GM19351 (cell line): Measurements from ENCODE around the gene ACTR5.
A peak's percentile ranks its signal among the peaks of the same experiment; 100 is the strongest.

Experiments
- ATAC-seq: cut with Tn5 transposase; IDR thresholded peaks from one replicate; pipeline ENCODE4 v1.9.1; 2021; ENCODE audit warnings: mild to moderate bottlenecking, moderate library complexity; ENCODE audit not compliant: unreplicated experiment

ACTR5 gene

DNA sequence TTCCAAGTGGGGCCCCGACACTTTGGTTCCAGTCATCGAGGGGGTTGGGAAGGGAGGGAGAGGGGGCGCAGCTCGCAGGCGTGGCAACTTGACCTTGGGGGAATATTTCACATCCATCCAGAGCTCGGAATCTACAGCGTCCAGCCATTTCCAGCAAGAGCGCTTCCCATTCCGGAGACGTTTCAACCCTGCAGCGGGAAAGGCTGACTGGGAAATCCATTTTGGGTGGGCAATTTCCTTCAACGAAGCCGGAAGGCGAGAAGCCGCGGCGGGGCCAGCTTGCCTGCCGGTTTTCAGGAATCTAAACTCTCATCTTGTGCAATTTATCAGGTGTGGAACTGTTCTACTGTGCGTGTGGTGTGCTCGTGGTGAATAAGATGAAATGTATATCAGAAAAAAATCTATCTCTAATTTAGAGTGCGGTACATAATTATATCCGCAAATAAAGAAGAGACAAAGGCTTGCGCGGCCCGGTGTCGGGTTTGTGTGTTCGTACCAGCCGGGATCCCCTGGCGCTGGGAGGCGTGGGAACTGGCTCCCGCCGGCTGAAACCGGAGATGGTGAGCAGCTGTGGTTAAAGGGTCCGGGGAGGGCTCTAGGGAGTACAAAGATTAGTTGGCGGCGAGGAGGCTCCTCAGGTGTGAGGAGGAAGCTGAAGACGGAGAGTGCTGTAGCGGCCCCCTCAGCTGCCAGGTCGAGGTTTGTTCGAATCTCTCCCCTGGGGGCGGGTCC, 19.2 kb upstream of the ACTR5 start:
- no peak for ATAC-seq

DNA sequence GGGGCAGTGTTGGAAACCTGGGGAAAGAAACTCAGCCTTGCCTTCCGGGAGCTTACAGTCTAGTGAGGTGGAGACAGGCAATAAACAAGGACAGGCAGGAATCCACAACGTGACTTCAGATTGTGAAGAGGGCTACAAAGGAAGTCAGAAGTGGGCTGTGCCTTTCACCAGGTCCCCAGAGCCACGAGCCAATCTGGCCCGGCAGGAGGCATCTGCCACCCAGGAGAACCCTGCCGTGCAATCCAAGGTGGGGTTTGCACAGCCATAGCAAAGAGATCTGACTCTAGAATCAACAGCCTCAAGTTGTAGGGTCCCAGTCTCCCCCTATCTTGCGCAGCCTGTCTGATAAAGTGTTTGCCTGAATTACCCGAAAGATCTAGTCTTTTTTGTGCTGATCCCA, 18.5 kb upstream of the ACTR5 start:
- ATAC-seq, result no peak

DNA sequence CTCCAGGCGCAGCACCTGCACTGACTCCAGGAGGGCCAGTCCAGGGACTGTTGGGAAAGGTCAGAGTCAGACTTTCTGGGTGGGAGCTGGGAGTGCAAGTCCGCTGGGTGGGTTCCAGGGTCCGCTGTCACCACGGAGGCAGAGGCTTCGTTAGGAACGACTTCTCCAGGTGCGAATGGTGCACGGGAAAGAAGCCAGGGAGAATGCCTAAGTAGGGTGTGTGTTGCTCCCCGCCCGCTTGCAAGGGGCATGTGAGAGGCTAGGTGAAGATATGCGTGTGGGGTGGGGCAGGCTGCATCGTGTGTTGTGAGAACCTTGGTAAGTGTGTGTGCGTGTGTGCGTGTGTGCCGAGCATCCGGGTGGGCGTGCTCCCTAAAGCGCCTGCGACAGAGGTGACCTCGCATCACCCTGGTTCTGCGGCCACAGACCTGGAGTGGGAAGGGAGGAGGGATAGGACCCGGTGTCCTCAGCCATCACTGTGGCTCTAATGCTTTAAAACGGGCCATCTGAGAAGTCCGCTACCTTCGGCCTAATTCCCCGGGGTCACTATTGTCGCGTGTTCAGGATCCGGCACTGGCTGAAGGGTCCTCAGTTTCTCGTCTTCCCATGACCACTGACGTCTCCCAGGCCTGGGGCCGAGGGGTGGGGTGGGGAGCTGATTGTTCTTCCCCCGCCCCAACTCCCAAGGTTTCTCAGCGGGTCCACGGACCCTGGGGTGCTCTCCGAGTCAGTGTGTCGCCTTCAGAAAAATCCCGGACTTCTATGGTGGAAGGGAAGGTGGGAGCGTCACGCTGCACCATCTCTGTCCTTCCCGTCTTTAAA, 17.9 kb upstream of the ACTR5 start:
- ATAC-seq, result no peak

DNA sequence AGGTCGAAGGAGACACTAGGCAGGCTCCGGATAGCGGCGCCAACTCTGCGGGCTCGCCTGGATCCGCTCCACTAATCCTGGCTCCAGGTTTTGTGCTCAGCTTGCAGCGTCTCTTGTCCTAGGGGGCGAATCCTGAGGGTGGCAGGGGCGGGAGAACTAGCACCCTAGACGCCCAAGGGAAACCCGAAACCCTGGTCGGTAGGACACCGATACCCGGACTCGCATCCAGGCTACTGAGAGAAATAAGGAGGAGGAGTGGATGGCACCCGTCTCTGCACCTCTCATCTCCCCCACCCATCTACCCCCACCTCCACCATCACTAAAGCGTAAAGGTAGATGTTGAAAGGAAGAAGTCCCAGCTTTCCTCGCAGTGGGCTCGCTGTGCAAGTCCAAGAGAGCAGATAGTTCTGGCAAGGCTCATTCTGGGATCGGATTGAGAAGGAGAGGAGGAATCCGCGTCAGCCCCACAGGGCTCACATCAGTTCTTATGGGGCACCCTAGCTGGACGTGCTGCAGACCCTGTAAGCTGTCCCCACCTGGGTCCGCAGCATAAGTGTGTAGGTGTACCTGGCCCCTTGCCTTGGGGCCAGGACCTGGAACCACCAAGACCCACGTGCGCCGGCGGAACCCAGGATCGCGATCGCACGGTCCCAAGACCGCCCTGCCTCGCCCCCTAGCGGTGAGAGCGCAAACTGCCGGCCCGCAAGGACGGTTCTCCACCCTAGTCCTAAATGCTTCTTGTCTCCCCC, 17.1 kb upstream of the ACTR5 start:
- peak; percentile 75 for ATAC-seq

DNA sequence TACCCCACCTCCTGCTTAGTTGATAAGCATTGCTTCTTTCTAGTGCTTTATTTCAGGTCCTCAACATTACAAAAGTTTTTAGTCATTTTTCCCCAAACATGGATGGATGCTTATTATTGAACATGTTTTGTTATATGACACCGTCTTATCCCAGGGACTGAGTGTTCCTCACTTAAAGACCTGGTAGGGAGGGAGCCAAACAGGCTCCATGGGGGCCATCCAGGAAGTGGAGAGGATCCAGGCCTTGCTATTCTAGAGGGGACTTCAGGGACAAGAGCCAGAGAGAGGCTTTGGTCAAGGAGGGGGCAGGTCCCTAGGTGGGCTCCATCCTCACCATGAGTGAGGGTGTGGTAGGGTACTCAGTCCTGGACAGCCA, 16.5 kb upstream of the ACTR5 start:
- no peak for ATAC-seq

DNA sequence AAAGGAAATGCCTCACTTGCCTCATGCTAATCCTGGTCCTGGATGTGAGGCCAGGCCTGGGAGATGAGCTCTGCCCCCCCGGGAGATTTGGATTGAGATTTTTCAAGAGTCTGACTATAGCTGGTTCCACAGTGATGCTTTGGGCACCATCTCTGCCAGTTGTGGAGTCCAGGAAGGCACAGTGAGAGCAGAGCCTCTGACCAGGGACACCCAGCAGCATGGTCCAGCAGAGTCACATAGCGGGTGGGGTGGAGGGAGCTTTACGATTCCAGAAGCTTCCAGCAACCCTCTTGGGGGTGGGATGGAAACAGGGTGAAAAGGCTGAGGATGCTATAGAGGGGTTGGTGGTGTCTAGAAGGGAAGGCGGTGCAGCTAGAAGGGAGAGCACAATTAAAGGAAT, 15.3 kb upstream of the ACTR5 start:
- ATAC-seq, result no peak

DNA sequence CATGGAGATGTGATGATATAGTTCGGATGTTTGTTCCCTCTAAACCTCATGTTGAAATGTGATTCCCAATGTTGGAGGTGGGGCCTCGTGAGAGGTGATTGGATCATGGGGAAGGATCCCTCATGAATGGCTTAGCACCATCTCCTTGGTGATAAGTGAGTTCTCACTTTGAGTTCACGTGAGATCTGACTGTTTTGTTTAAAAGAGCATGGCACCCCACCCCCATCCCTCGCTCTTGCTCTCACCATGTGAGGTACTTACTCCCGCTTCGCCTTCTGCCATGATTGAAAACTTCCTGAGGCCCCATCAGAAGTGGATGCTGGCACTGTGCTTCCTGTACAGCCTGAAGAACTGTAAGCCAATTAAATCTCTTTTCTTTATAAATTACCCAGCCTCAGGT, 13.1 kb upstream of the ACTR5 start:
- ATAC-seq, result no peak

DNA sequence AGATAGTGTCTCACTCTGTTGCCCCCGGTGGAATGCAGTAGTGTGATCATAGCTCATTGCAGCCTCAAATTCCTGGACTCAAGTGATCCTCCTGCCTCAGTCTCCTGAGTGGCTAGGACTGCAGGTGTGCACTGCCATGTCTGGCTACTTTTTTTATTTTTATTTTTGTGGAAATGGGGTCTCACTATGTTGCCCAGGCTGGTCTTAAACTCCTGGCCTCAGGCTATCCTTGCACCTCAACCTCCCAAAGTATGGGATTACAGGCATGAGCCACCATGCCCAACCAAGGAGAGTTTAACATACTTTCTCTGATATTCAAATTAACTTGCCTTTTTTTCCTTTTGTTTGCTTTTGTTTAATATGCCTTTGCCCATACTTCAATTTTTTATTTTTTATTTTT, 10.4 kb upstream of the ACTR5 start:
- ATAC-seq, result no peak

DNA sequence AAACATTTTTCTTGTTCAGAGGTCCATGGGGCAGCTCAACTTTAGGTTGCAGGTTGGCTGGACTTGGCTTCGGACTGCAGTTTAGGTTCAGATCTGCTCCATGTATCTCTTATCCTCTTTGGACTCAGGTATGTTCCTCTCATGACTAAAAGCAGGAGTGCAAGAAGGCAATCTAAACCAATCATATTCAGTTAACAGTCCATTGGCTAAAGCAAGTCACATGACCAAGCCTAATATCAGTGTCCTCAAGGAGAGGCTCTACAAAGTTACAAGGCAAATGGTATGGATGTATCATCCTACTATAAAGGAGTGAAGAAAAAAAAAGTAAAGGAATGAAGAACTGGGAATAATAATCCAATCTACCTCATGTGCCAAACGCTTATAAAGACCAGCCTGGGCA, 2.5 kb upstream of the ACTR5 start:
- no peak for ATAC-seq

DNA sequence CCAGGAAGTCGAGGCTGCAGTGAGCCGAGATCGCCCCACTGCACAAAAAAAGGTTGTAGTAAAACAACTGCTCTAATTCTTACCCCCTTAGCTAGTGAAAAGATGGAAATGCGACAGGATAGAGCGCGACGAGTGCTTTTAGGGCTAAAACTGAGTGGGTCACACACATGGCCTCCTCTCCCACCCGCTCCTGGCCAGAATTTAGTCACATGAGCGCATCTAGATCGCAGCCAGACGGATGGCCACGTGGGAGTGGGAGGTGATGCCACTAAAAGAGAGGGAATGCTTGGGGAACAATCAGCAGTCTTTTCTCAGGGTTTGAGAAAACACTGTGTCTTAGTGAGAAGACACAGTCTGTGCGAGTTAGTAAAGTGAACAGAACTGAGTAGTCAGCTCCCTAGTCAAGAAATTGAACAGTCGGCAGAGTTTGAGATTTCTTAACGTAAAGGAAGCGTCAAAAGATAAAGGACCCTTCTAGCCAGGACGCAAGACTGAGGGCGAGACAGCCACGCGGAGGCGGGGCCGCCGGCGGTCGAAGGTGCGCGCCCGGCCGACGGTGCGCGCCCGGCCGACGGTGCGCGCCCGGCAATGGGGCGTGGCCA, 664 bp upstream of the ACTR5 start:
- ATAC-seq, result no peak

DNA sequence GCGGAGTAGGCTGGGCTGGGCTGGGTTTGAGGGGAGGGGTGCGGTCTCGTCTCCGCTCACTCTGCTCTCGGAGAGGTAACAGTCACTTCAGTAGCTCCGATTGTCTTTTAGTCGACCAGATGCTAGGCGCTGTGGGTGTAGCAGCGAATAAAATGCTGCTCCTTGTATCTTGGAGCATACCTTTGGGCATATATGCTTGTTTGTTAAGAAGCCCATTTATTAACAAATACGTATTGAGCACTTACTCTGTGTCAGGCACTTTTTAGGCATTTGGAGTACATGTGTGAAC, 545 bp downstream of the ACTR5 start:
- peak; percentile 38 for ATAC-seq

DNA sequence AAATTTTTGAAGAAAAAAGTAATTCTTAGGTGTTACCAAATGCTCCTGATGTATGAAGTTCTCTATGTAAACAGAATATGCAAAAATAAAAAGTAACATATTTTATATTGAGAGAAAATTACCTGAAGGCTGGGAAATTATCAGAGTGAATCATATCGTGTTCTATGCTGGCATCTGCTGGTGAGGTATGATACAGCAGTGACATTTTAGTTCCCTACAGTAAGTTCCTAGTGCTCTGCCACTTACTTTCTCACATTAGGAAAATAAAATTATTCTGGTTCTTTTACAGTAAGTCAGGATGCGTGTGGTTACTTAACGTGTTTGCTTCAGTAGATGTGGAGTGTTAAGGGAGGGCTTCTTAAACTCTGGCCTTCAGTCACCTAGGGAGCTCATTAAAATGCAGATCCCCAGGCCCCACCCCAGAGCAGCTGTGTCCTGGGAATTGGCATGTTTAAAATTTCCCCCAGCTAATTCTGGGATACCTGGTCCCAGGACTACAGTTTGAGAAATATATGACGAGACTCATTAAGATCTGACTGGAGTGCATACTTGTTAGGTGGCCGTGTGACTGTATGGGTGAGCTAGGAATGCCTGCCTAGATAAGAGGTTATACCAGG, 3.2 kb downstream of the ACTR5 start:
- no peak for ATAC-seq

DNA sequence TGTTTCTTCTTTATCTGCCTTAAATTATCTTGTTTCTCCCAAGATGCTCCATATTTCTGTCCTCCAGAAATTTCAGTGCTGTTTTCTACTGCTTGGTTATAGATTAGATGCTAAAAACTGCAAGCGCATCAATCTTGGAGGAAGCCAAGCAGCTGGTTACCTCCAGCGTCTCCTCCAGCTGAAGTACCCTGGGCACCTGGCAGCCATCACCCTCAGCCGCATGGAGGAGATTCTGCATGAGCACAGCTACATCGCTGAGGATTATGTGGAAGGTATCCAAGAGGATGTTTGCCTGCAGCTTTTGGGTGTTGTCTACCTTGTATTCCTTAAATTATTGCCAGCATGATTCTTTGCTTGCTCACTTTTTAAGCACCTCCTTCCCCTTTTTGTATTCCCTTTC, 3.8 kb downstream of the ACTR5 start:
- ATAC-seq, result no peak

DNA sequence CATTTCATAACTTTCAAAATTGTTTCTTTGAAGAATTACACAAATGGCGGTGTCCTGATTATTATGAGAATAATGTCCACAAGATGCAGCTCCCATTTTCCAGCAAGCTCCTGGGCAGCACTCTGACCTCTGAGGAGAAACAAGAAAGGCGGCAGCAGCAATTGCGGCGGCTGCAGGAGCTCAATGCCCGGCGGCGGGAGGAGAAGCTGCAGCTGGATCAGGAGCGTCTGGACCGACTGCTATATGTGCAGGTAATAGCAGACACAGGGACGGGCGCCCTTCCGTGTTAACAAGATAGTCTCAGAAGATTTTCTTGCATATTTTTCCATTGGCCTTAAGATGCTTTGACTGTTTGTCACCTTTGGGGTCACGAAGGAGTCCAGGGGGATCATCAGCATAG, 6.7 kb downstream of the ACTR5 start:
- ATAC-seq, result no peak

DNA sequence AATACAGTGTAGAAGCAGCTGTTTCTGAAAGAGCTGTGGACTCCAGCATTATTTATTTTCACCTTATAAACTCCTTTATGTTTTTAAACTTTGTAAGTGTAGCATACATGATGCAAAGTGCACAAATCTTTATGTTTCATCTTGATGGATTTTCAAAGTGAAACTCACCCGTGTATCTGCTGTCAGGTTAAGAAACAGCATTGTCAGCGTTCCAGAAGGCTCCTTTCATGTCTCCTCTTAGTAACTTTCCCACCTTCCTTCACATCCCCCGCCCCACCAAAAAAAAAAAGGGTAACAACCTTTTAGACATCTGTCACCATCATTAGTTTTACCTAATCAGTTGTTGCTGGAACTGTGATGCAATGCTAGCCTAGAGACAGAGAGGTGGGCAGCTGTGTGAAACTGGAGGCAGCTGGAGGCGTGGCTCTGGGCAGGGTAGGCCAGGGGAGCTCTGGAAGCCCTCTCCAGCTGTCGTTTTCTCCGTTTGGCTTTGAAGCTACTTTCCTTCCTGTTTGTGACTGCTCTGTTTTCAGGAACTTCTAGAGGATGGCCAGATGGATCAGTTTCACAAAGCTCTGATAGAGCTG, 7.2 kb downstream of the ACTR5 start:
- no peak for ATAC-seq

DNA sequence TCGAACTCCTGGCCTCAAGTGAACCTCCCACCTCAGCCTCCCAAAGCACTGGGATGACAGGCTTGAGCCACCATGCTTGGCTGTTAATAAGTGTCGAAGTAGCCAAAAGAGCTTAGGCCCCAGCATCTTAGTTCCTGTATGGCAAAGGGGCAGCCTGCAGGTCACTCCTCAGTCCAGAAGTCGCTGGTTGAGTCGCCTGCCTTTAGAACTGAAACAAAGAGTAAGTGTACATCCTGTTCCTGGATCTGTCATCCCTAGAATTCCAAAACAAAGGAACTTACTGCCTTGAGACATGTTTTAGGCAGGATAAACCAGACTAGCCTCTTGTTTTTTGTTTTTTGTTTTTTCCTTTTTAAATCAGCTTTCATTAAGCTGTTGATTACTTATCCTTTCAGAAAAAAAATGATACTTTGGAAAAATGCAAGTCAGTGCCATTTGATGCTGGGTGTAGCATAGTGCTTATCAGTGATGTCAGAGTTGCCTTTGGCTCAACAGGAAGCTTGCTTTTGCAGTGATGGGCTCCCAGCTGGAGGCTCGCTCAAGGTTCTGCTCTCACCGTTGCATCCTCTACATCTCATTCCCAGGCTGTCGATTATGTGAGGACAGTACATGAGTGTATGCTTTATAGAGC, 9.0 kb downstream of the ACTR5 start:
- no peak for ATAC-seq

DNA sequence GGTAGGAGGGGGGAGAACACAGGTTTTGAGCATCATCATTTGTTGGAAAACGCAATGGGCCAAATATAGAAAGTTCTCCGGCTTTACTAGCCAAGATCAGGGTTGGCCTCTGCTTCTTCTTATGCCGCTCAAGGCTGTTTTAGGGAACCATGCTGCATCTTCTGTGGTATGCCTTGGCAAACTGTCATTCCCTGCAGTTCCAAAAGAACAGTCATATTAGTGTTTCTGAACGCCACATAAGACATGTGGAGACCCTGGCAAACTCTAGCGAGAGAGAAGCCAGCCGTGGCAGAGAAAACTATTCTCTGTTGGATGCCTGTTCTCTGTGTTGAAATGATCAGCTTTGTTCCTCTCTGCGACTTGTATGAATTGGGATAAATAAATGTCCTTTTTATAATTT, 10.8 kb downstream of the ACTR5 start:
- no peak for ATAC-seq

DNA sequence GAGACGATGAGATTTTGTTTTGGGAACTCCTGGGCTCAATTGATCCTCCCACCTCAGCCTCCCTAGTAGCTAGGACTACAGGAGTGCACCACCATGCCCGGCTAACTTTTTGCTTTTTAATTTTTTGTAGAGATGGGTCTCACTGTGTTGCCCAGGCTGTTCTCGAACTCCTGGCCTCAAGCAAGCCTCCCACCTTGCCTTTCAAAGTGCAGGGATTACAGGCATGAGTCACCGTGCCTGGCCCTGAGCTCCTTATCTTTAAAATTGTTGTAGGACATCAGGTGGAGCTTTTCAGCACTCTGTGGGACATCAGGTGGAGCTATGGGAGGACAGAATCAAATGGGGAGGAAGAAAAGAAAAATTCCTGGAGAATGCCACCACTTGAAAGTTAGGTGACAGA, 12.7 kb downstream of the ACTR5 start:
- ATAC-seq, result no peak

DNA sequence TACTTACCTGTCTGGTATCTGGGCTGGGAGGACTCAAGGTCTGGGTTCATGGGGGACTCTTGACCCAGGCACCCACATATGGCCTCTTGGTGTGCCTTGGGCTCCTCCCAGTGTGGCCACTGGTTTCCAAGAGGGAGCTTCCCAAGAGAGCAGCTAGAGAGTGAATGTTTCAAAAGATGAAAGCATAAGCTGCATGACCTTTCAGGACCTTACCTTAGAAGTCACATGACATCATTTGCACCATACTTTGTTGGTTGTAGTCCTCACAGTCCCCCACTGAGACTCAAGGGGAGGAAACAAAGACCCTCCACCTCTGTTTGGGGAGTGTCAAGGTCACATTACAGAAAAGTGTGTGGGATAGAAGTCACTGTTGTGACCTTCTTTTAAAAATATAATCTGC, 13.9 kb downstream of the ACTR5 start:
- ATAC-seq, result no peak

DNA sequence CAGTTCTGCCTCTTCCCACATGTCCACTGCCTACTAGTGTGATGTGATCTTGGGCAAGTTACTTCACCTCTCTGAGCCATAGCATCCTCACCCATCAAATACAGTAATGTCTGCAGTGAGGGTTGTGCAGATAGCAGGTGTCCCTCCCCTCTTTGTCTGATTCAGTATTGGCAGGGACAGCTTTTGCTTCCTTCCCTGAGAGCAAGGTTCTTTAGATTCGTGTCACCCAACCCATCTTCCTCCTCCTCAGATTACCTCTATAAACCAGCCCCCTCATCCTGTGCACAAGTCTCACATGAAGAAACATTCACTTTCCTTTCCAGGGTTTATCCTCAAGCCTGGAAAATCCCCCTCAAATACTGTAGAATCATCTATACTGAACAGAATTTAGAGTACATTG, 15.4 kb downstream of the ACTR5 start:
- ATAC-seq, result no peak
